GM10266 (cell line): ENCODE data around the gene DIPK1A.

Experiments
- DNase-seq: peaks from one replicate; pipeline ENCODE4 v3.0.0; 2012; ENCODE audit errors: extremely low spot score
- CTCF ChIP-seq: IDR thresholded peaks from 2 replicates; pipeline ENCODE4 v1.5.1; 2012; ENCODE audit warnings: mild to moderate bottlenecking, low read depth; ENCODE audit not compliant: control insufficient read depth, insufficient read depth; ENCODE audit errors: missing control alignments

DIPK1A gene

DNA sequence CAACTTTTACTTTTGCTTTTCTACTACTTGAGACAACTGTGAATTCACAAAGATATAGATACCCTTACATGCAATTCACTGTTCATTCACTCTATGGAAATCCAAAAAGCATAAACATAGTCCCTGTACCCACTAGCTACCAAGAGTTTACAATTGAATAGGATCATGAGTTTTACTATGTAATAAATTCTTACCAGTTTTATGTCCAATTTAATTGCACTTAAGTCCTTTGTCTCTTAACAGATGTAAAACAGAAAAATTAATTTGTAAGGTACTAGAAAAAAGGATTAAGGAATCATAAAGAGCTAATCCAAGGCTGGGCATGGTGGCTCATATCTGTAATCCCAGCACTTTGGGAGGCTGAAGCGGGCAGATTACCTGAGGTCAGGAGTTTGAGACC lies 24.4 kb downstream of the DIPK1A start:
- no peak for TF ChIP-seq CTCF

DNA sequence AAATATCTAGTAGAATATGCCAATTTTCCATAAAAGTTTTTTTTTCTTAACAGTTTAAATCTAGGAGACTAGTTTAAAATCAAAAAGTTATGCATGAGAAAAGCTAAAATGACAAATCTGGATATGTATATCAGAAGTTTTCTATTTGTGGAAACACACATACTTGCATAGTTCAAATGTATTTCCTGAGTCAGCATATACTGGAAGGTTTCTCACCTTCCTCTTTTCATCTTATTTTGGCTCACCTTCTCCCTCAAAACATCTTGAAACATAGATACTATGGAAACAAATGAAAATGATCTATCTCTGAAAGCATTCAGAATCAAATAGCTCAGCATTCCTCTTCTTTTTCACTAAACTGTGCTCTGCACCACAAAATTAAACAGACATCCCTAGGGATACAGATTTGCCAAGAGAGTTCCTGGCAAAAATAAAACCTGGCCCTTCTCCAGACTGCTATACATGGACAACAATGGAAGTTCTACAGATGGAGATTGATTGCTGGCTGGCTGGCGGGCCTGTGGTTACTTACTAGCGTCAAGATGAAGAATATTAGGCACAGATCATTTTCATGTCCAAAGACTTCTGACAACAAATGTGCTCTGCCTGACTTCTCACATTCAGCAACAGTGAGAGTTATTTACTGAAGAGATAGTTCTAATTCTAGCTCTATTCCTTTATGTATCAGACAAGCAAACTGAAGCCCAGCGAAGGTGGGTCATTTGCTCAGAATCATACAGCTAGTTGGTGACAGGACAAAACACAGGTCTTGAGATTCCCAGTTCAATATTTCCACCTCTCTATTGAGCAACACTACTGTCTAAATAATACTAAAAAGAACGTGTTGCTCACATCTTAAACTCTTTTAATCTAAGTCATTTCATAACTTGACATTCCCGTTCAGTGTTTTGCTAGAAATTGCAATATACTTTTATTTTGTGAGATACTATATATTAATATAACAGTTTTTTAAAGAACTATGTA lies 26.6 kb downstream of the DIPK1A start:
- no peak for DNase-seq
- TF ChIP-seq CTCF = no peak

More for the DNA sequence above, 24.4 kb downstream of the DIPK1A start:
- no peak for DNase-seq

DNA sequence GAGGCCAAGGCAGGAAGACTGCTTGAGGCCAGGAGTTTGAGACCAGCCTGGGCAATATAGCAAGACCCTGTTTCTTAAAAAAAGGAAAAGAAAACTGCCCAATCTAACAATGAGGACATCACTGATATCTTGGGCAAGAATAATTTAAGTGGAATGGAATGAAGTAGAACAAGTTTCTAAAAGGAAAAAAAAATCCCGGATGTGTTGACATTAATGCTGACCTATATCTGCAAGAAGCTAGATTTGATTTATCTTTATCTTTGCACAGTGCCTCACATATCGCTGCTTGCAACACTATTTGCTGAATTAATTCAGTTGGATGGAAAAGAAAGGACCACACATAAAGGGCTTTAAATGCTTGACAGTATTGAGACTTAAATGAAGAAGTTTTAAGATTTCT lies 27.8 kb downstream of the DIPK1A start:
- no peak for DNase-seq
- TF ChIP-seq CTCF = no peak

DNA sequence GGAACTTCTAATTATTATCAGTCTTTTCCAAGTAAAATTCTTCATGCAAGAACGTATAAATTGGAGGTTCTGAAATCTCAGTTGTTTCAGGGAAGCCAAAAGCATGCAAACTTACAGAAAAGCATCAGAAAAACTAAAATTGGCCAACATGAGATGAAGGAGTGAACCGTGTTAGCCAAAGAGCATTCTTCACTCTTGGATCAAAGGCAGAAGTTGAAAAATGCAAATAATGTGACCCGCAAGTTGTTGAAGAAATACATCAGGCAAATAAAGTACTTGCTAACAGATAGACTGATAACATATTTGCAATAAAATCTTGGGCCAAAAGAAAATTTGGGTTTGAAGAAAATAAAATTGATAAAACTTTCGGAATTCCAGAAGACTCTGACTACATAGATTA lies 29.6 kb downstream of the DIPK1A start:
- TF ChIP-seq CTCF = no peak

GRCh38 chr1:92929461-92929860 lies 31.8 kb downstream of the DIPK1A start:
- DNase-seq = no peak
- no peak for TF ChIP-seq CTCF

More for the DNA sequence above, 29.6 kb downstream of the DIPK1A start:
- DNase-seq = no peak

- no peak for TF ChIP-seq CTCF
- DNase-seq = no peak
Observed at GRCh38 chr1:92927870-92928269, 33.4 kb downstream of the DIPK1A start.

- no peak for DNase-seq
- no peak for TF ChIP-seq CTCF
Observed at GRCh38 chr1:92926873-92927272, 34.4 kb downstream of the DIPK1A start.
